SHP77 (cell line): ENCODE results near the gene SYTL3.

ENCODE experiments used
- DNase-seq, 2 experiments: peaks; one replicate each; lab custom pipeline; 2025; lab: John Stamatoyannopoulos, UW

Gene SYTL3

DNA sequence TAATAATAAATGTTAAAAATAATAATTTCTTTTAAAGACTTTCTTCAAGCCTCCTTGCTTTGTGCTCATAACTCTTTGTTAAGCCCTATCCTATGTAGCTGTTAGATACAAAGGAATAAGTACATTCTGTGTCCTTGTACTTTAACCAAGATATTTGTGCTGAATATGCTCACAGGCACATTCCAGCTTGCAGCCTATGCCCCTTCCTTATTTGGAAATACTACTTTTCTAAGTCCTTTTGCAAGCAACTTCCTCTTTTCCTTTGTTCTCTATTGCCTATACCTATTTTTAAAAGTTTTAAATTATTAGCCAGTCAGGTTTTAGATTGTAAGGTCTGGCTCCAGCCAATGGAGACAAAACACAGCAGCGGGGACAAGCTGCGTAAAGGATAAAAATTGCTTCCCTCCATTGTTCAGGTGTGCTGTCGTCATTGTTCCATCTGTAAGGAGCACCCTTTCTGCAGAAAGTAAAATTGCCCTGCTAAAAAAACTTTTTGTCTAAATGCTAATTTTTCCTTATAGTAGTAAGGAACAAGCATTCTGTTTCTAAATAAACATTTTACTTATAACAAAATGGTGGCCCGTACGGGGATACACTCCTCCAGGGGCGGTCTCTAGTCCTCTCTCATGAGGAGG, 80.2 kb downstream of the SYTL3 start:
- no peak for DNase-seq

- no peak for DNase-seq
These were observed 80.7 kb downstream of the SYTL3 start for GRCh38 chr6:158730541-158730907.

GRCh38 chr6:158735009-158735408, 85.2 kb downstream of the SYTL3 start:
- no peak for DNase-seq

- no peak for DNase-seq
These were observed 87.3 kb downstream of the SYTL3 start for GRCh38 chr6:158737082-158737709.

- peak in 1 of 2 experiments; percentile 2 for DNase-seq
These were observed 88.1 kb downstream of the SYTL3 start for GRCh38 chr6:158737710-158738615.

GRCh38 chr6:158739673-158740072, 89.8 kb downstream of the SYTL3 start:
- DNase-seq: no peak

DNA sequence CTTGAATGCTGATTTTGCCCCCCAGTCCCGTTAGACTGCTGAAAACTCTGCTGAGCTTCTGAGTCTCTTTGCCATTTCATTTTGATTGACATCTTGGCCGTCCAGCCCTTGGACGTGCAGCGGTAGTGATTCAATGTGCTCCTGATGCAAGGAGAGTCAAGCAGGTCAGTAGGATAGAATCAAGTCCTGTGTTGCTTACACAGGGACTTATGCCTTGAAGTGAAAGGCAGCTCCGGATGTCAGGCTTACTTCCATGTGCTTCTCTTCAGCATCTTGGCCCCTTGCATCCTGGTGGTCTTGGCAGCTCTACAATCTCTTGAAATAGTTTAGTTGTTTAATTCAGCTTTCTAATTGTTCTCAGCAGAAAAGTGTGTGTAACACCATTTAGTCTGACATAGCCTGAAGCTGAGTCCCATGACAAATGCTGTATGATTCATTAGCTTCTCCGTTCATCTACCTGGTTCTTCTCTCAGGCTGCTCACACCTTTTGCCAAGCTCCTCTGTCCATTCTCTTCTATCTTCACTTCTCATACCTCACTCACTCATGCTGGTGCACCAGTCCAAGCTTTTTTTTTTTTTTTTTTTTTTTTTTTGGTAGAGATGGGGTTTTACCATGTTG, 93.3 kb downstream of the SYTL3 start:
- no peak for DNase-seq

GRCh38 chr6:158744986-158745430, 95.2 kb downstream of the SYTL3 start:
- no peak for DNase-seq

DNA sequence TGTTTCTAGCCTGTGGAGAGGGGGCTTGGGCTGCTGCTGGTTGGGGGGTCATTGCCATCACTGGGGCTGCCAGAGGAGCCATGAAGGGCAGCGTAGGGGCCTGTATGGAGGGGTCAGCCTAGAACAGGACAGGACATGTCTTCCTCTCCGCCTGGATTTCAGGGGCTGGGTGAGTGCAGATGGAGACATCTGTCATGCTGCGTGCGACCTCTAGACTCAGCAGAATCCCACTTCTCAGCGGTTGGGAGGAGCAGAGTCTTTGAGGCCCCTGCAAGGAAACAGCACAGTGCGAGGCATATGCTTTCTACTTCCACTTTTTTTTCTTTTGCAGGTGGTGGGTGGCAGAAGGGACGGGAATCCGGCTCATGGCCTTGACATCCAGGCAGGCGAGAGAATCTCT, 101.4 kb downstream of the SYTL3 start:
- DNase-seq: no peak

- no peak for DNase-seq
These were observed 102.1 kb downstream of the SYTL3 start for GRCh38 chr6:158751921-158752320.

DNA sequence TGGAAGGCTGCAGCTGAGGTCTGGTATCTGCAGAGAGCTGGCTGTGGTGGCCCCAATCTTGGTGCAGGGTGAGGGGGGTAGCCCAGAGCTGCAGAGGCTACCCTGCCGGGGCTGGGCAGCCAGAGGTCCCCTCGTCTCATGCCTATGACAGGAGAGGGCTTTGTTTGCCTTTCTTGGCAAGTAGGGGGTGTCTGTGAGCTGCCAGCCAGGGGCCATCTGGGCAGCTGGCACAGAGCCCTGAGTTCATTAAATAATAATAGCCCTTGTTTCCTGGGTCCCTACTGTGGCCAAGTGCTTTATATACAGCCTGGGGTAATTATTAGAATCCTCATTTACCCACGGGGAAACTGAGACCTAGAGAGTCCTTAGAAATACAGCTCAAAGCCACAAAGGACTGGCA, 102.8 kb downstream of the SYTL3 start:
- DNase-seq: peak; percentile 29 to 34

- no peak for DNase-seq
These were observed 104.0 kb downstream of the SYTL3 start for GRCh38 chr6:158753811-158754210.

DNA sequence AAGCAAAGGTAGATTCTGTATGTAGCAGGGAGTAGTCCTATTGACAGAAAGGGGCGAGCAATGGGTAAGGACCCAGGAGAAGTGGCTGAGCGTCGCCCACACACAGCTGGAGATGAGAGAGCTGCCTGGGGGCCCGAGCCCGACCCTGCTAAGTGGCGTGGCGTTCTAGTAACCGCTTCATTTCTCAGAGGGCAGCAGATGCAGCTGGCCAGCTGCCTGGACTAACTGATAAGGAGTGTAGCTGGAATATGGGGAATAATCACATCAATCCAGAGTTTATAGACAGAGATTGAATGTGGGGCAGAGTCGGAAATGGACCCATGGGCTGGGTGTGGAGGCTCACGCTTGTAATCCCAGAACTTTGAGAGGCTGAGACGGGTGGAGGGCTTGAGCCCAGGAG, 104.9 kb downstream of the SYTL3 start:
- DNase-seq: no peak

DNA sequence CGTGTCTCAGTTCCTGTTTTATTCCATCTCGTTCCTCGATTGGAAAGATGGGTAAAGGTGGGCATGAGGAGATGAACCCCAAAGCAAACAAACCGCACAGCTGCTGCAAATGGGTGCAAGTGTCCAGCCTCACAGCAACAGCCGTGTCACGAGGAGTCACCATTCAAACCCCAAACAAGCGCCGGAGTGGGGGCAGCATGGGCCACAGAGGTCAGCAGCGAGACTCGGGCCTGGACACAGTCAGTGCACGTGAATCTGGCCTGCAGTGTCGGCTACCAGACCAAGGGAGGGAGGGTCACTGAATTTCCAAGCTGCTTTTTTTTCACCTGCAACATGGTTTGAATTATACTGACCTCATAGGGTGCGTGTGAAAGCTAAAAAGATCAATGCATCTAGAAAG, 105.8 kb downstream of the SYTL3 start:
- no peak for DNase-seq

- no peak for DNase-seq
These were observed 106.3 kb downstream of the SYTL3 start for GRCh38 chr6:158756126-158756525.

DNA sequence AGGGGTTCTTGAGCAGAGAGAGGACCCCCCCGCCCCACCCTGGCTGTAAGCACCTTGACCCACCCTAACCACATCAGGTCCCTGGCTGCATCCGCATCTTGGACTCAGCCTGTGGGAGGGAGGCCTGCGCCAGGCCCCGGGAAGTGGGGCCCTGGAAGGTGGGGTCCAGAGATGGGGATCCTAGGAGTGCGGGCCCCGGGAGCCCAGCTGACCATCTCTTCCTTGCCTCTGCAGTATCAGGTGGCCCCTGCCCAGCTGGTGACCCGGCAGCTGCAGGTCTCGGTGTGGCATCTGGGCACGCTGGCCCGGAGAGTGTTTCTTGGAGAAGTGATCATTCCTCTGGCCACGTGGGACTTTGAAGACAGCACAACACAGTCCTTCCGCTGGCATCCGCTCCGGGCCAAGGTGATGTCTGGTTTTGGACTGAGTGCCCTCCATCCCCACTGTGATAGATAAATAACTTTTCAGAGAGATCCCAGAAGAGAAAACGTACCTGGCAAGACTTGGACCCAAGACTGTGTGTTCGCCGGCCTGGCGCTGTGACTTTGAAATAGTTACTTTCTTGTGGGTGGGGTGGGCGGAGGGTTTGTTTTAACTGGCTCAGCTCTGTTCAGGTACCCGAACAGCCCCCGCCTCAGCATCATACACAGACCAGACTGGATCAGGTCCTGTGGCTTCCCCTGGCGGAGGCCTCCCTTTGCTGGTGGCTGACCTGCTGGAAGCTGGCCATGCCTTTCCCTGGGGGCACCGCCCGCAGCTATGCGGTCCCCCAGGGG, 107.3 kb downstream of the SYTL3 start:
- DNase-seq: no peak

GRCh38 chr6:158757753-158758090, 107.9 kb downstream of the SYTL3 start:
- DNase-seq: no peak

DNA sequence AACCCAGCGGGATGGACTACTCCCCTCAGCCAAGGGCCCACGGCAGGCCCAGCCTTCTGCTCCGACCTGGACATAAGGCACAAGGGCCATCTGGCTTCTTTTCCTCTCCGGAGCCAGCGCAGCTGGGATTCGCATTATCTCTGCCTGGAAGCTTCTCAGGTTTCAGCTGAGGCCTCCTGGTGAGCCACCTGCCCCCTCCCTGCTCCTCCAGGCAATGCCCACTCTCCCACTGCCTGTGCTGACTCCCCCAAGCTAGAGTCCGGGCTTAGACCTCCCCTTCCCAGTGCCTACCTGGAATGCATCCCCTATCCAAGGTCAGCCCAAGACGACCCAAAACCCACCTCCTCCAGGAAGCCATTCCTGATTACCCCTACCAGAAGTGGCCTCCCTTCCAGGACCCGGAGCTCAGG, 108.6 kb downstream of the SYTL3 start:
- DNase-seq: peak; percentile 83 to 84

DNA sequence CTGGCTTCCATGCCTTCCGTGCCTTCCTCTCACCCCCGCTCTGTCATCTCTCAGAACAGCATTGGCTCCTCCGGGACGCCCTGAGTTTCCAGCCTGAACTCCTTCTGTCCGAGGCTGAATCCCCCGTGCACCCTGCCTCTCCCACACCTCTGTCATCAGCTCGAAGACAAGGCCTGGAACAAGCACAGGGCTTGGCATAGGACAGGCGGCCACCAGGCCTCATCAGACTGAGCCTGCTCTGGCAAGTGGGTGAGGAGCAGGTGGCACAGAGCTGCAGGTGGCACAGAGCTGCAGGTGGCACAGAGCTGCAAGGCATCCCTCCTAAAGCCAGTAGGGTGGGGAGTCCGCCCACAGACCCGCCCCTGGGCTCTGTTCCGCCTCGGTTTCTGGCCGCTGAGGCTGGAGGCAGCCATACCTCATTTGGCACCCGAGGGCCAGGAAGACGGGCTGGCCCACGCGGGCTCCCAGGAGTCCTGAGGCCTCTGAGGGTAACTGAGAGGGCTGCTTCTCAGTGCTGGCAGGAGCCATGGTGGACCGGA, 109.2 kb downstream of the SYTL3 start:
- DNase-seq: peak; percentile 19 to 34

DNA sequence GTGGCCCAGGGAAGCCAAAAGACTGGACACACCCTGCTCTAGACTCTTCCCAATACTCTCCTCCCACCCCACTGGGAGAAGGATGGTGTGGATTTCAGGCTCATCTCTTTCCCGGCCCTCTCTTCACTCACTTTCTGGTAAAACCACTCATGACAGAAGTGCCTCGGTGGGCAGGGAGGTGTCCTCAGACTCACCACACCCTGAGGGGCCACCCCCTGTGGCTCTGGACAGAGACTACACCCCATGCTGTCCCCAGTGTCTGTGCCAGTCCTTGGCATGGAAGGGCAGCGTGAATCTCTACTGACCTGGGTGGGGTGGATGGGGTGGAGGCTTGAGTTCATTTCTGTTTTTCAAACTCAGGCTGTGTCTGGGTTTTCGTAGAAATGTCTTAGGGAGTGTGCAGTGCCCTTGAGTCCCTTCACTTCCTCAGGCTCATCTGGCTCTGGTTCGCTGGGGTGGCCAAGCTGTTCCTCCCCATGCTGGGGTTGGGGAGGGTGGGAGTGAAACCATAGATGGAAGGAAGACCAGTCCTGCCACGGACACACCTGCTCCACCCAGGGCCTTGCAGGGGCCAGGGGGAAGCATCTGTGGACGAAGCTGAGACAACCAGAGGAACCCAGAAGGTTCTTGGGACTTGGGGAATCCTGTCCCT, 110.2 kb downstream of the SYTL3 start:
- DNase-seq: no peak
